Measurements from ENCODE around the gene SLC4A8. TPM values are rescaled to one million over a fixed set of nuclear protein-coding genes. Genes with fewer than 3 reads are reported as not detected.

SLC4A8 gene
- polyA plus RNA-seq, 1 donor (not counting 4 experiments of a cell fraction or from before 2014, with no cell fraction given), result 2.3 TPM

DNA sequence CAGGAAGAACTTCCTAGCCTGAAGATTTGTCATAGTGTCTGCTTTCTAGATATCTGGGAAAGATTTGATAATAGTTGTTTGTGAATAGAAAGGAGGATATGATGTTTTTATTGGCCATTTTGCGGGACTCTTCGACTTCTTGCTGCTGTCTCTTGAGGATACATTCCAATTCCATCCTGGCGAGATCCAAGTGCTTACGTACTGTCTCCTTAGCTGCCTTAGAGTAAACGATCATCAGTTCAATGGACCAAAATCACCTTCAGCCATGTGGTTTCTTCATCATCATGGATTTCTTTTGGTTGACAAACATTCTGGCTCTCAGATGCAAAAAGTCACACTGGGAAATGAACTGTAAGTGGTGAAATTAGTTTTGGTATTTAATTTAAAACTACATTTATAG lies 83.7 kb downstream of the SLC4A8 start:
- TF ChIP-seq, protein P1, sequence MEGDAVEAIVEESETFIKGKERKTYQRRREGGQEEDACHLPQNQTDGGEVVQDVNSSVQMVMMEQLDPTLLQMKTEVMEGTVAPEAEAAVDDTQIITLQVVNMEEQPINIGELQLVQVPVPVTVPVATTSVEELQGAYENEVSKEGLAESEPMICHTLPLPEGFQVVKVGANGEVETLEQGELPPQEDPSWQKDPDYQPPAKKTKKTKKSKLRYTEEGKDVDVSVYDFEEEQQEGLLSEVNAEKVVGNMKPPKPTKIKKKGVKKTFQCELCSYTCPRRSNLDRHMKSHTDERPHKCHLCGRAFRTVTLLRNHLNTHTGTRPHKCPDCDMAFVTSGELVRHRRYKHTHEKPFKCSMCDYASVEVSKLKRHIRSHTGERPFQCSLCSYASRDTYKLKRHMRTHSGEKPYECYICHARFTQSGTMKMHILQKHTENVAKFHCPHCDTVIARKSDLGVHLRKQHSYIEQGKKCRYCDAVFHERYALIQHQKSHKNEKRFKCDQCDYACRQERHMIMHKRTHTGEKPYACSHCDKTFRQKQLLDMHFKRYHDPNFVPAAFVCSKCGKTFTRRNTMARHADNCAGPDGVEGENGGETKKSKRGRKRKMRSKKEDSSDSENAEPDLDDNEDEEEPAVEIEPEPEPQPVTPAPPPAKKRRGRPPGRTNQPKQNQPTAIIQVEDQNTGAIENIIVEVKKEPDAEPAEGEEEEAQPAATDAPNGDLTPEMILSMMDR (optimal IDR thresholded peaks at IDR 0.05 in 1 of 3, IDR thresholded peaks at IDR 0.05 in 1 of 3, conservative IDR thresholded peaks at IDR 0.05 in 1 of 3; ENCODE audit: extremely low read depth in 1 of 3, insufficient read depth in 2 of 3, low read length in 3 of 3), result no peak
- no peak for TF ChIP-seq EZH2 (IDR thresholded peaks at IDR 0.05; ENCODE audit: low read length)
- no peaks in the 10 kb centered on the region for H4K20me1 ChIP-seq (ENCODE audit: control insufficient read depth, extremely low read depth, insufficient read depth, low read length)
- no peaks in the 10 kb centered on the region for H3K27me3 ChIP-seq (ENCODE audit: control insufficient read depth, extremely low read depth, insufficient read depth, low read length)
- H3K4me1 ChIP-seq (ENCODE audit: control insufficient read depth, extremely low read depth, insufficient read depth, low read length), result no peaks in the 10 kb centered on the region
- H3K9me3 ChIP-seq (ENCODE audit: control insufficient read depth, low read depth, low read length), result no peaks in the 10 kb centered on the region
- no peak overlapping the region for H3K9ac ChIP-seq (ENCODE audit: control insufficient read depth, extremely low read depth, insufficient read depth, low read length)
- no peak overlapping the region for H3K4me2 ChIP-seq (ENCODE audit: control insufficient read depth, extremely low read depth, insufficient read depth, low read depth, low read length)
- H3K79me2 ChIP-seq (ENCODE audit: control insufficient read depth, insufficient read depth, low read length), result no peaks in the 10 kb centered on the region
- H3K36me3 ChIP-seq (ENCODE audit: control insufficient read depth in 2 of 2, extremely low read depth in 1 of 2, insufficient read depth in 2 of 2, low read length in 2 of 2), result no peaks in the 10 kb centered on the region
- H3K27ac ChIP-seq (ENCODE audit: control insufficient read depth, insufficient read depth, low read length), result no peak overlapping the region
- FAIRE-seq, result no peak
- dilution Hi-C loops (cut with MboI; ENCODE audit: extremely low pct_ligation_motif_present, low sequenced_read_pairs), result no loop called here
- H3K9me1 ChIP-seq (ENCODE audit: control insufficient read depth, extremely low read depth, insufficient read depth, low read length), result no peaks in the 10 kb centered on the region
- no peak overlapping the region for H3K4me3 ChIP-seq (ENCODE audit: control insufficient read depth in 2 of 3, extremely low read depth in 1 of 3, insufficient read depth in 2 of 3, low read depth in 1 of 3, low read length in 3 of 3)
- no peak overlapping the region for H2AFZ ChIP-seq (ENCODE audit: control insufficient read depth, low read length)
- no peak for DNase-seq (ENCODE audit: low read depth, low spot score)

DNA sequence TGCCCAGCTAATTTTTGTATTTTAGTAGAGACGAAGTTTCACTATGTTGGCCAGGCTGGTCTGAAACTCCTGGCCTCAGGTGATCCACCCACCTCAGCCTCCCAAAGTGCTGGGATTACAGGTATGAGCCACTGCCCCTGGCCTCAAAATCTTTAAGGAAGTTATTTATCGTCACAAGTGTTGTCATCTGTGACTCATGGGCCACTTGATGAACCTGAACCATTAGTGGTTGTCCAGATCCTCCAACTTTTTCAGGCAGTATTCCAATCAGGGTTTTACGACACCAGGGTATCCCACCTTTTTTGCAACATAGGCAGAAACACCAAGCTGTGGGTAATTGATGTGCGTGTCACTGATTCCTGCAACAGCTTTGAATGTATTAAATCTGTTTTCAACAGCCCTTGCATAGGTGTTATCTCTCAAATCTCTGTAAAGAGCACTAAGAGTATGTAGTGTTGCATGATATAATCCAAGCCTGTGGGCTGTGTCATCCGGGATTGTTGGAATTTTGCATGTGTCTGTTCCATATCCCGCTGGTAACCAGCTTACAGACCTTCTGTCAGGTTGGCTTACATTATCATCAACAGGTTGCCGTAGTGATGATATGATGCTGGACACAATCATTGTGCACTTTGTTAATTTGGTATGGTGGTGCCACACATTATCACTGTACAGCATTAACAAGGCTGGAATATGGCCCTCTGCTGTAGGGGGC lies 87.1 kb downstream of the SLC4A8 start:
- no peak overlapping the region for H3K9ac ChIP-seq (ENCODE audit: control insufficient read depth, extremely low read depth, insufficient read depth, low read length)
- H3K36me3 ChIP-seq (ENCODE audit: control insufficient read depth in 2 of 2, extremely low read depth in 1 of 2, insufficient read depth in 2 of 2, low read length in 2 of 2), result no peaks in the 10 kb centered on the region
- H3K4me1 ChIP-seq (ENCODE audit: control insufficient read depth, extremely low read depth, insufficient read depth, low read length), result no peaks in the 10 kb centered on the region
- no peak overlapping the region for H2AFZ ChIP-seq (ENCODE audit: control insufficient read depth, low read length)
- TF ChIP-seq, protein P1 (optimal IDR thresholded peaks at IDR 0.05 in 1 of 3, IDR thresholded peaks at IDR 0.05 in 1 of 3, conservative IDR thresholded peaks at IDR 0.05 in 1 of 3; ENCODE audit: extremely low read depth in 1 of 3, insufficient read depth in 2 of 3, low read length in 3 of 3), result no peak
- TF ChIP-seq EZH2 (IDR thresholded peaks at IDR 0.05; ENCODE audit: low read length), result no peak
- H3K4me3 ChIP-seq (ENCODE audit: control insufficient read depth in 2 of 3, extremely low read depth in 1 of 3, insufficient read depth in 2 of 3, low read depth in 1 of 3, low read length in 3 of 3), result no peak overlapping the region
- DNase-seq (ENCODE audit: low read depth, low spot score) (no peak), FAIRE-seq (no peak)
- no peaks in the 10 kb centered on the region for H3K9me1 ChIP-seq (ENCODE audit: control insufficient read depth, extremely low read depth, insufficient read depth, low read length)
- dilution Hi-C loops (cut with MboI; ENCODE audit: extremely low pct_ligation_motif_present, low sequenced_read_pairs), result no loop called here
- peaks cover 3% of the 10 kb centered on the region for H3K27me3 ChIP-seq (ENCODE audit: control insufficient read depth, extremely low read depth, insufficient read depth, low read length)
- no peaks in the 10 kb centered on the region for H4K20me1 ChIP-seq (ENCODE audit: control insufficient read depth, extremely low read depth, insufficient read depth, low read length)
- H3K79me2 ChIP-seq (ENCODE audit: control insufficient read depth, insufficient read depth, low read length), result no peaks in the 10 kb centered on the region
- no peak overlapping the region for H3K27ac ChIP-seq (ENCODE audit: control insufficient read depth, insufficient read depth, low read length)
- H3K9me3 ChIP-seq (ENCODE audit: control insufficient read depth, low read depth, low read length), result no peaks in the 10 kb centered on the region
- H3K4me2 ChIP-seq (ENCODE audit: control insufficient read depth, extremely low read depth, insufficient read depth, low read depth, low read length), result no peak overlapping the region
